Fibroblast of the aortic adventitia (primary cell): ENCODE results near the gene PIERCE2. TPM values are rescaled to one million over a fixed set of nuclear protein-coding genes. Genes with fewer than 3 reads are reported as not detected.
"Not testable (repeated sequence)": the region's sequence is repeated elsewhere in the genome, so short reads cannot be mapped to it uniquely, and the experiment has no call there.

Experiments
- DNase-seq: peaks from one replicate; pipeline ENCODE4 v3.0.0-alpha.2; 2010; ENCODE audit warnings: low read depth
- H3K4me3 ChIP-seq: 2 replicates; pipeline ENCODE4 v1.5.1; 2011; ENCODE audit warnings: low read depth, mild to moderate bottlenecking, control low read depth, low read length, moderate library complexity
- CTCF ChIP-seq: IDR thresholded peaks from 2 replicates; pipeline ENCODE4 v1.5.1; 2011; ENCODE audit warnings: mild to moderate bottlenecking, low read length, control low read depth, inconsistent platforms; ENCODE audit not compliant: insufficient read depth
- total RNA-seq: library from RNA; depleted of rRNA; stranded (reverse); fragments of >200 nt; gene quantifications from 2 replicates; pipeline ENCODE4 v1.2.3, GENCODE V29; 2012; ENCODE audit warnings: low replicate concordance

The PIERCE2 gene
- total RNA-seq, 1 donor, result 6.6 TPM

DNA sequence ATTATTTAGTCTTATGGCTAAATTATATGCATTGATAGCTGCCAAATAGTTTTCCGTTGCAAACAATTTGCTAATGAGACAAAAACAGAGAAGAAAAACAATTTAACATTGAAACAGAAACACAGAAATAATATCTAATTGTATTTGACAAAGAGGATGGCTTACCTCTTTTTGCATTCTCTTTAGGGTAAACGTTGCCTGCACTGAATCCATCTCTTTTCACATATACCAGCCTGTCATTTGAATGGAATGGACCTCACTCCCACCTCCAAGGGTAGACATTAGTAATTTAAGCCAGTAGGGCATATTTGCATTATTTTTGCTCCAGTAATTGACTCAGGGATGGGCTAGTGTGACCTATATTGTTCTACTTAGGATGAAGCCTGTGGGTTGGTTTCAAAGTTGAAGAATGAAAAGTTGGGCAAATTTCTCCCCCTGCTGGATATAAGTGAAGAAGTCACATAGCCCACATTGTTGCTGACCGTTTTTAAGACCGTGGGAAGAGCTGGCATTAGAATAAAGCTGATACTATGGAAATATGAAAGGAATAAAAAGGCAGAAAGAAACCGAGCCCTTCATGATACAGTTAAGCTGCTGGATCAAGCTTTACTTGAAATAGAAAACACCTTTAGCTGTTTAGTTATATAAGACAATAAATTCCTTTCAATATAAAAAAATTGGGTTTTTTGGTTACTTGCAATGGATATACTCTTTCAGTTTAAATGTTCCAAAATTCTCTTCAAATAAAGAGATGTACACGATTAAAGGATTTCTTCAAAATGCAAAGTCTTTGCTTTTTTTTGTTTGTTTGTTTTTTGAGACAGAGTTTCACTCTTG, 26.9 kb downstream of the PIERCE2 start:
- peak; percentile 70 for TF ChIP-seq CTCF
- peak; percentile 78 for DNase-seq
- H3K4me3 ChIP-seq, result no peak overlapping the region

- DNase-seq, H3K4me3 ChIP-seq: not testable (repeated sequence)
Measured at GRCh38 chr15:55443141-55443540, 34.8 kb downstream of the PIERCE2 start.

DNA sequence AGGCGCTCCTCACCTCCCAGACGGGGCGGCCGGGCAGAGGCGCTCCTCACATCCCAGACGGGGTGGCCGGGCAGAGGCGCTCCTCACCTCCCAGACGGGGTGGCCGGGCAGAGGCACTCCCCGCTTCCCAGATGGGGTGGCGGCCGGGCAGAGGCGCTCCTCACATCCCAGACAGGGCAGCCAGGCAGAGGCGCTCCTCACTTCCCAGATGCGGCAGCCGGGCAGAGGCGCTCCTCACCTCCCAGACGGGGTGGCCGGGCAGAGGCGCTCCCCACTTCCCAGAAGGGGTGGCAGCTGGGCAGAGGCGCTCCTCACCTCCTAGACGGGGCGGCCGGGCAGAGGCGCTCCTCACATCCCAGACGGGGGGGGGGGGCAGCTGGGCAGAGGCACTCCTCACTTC, 37.6 kb downstream of the PIERCE2 start:
- DNase-seq, H3K4me3 ChIP-seq: not testable (repeated sequence)

DNA sequence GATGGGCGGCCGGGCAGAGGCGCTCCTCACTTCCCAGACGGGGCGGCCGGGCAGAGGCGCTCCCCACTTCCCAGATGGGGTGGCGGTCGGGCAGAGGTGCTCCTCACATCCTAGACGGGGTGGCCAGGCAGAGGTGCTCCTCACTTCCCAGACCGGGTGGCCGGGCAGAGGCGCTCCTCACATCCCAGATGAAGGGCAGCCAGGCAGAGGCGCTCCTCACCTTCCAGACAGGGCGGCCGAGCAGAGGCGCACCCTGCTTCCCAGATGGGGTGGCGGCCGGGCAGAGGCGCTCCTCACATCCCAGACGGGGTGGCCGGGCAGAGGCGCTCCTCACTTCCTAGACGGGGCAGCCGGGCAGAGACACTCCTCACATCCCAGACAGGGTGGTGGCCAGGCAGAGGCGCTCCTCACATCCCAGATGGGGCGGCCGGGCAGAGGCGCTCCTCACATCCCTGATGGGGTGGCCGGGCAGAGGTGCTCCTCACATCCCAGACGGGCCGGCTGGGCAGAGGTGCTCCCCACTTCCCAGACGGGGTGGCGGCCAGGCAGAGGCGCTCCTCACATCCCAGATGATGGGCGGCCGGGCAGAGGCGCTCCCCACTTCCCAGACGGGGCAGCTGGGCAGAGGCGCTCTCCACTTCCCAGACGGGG, 38.2 kb downstream of the PIERCE2 start:
- not testable (repeated sequence) for DNase-seq, H3K4me3 ChIP-seq

- H3K4me3 ChIP-seq, DNase-seq: not testable (repeated sequence)
Measured at GRCh38 chr15:55447030-55447394, 38.7 kb downstream of the PIERCE2 start.

GRCh38 chr15:55457401-55458022, 49.2 kb downstream of the PIERCE2 start:
- TF ChIP-seq CTCF, result no peak
- H3K4me3 ChIP-seq, result no peak overlapping the region
- no peak for DNase-seq

DNA sequence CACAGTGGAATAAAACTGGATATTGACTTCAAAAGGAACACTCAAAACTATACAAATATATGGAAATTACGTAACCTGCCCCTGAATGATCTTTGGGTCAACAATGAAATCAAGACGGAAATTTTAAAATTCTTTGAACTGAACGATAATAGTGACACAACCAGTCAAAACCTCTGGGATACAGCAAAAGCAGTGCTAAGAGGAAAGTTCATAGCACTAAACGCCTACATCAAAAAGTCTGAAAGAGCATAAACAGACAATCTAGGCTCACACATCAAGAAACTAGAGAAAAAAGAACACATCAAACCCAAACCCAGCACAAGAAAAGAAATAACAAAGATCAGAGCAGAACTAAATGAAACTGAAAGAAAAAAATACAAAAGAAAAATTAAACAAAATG, 53.2 kb downstream of the PIERCE2 start:
- H3K4me3 ChIP-seq, result no peak overlapping the region
- no peak for DNase-seq
- TF ChIP-seq CTCF, result no peak

DNA sequence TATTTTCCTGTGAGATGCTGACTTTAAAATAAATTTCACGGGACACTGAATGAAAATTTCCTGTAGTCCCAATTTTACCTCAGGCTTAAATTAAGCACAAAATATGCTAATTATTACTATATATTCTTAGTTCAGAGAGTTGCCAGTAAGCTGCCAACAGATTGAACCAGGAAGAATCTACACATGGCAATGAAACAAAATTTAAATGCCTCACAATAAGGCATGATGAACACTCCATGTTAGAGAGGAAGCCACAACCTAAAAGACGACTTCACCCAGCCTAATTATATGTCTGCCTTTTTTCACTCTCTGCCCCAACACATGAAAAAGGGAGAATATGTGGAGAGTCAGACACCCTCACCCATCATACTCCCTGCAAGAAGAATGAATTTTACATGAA, 60.0 kb downstream of the PIERCE2 start:
- TF ChIP-seq CTCF, result no peak
- no peak overlapping the region for H3K4me3 ChIP-seq
- no peak for DNase-seq

Other genes starting within 250 kb of the PIERCE2 start
- 131 and 149 TPM in 2 replicates for gene RSL24D1, start 211.6 kb upstream of the PIERCE2 start, total RNA-seq
- 9.9 and 27.7 TPM in 2 replicates for gene RAB27A, start 118.7 kb upstream of the PIERCE2 start, total RNA-seq
- 9.5 and 10.9 TPM in 2 replicates for gene PIGBOS1, start 89.4 kb upstream of the PIERCE2 start, total RNA-seq
- 2.9 and 19.6 TPM in 2 replicates for gene PIGB, start 89.3 kb upstream of the PIERCE2 start, total RNA-seq
- 160 and 249 TPM in 2 replicates for gene CCPG1, start 136 bp upstream of the PIERCE2 start, total RNA-seq
- gene DNAAF4, start 99.7 kb downstream of the PIERCE2 start, total RNA-seq, result 1.1 and 3.1 TPM in 2 replicates
- gene PYGO1, start 179.8 kb downstream of the PIERCE2 start, total RNA-seq, result 7.3 and 21.2 TPM in 2 replicates